GM12874 (cell line): ENCODE results near the gene CCDC85C.

ENCODE experiments used
- CTCF ChIP-seq: IDR thresholded peaks from 2 replicates; pipeline ENCODE4 v1.5.1; 2011; ENCODE audit warnings: low read depth, mild to moderate bottlenecking, control low read depth, low read length, moderate library complexity; ENCODE audit not compliant: insufficient read depth

Gene CCDC85C

GRCh38 chr14:99512571-99513182 lies 91.3 kb downstream of the CCDC85C start:
- TF ChIP-seq CTCF, result no peak

- no peak for TF ChIP-seq CTCF
Observed at GRCh38 chr14:99512110-99512449, 91.9 kb downstream of the CCDC85C start.

- no peak for TF ChIP-seq CTCF
Observed at GRCh38 chr14:99511421-99512109, 92.4 kb downstream of the CCDC85C start.

- no peak for TF ChIP-seq CTCF
Observed at GRCh38 chr14:99510556-99511139, 93.4 kb downstream of the CCDC85C start.

GRCh38 chr14:99509871-99510555 lies 94.0 kb downstream of the CCDC85C start:
- no peak for TF ChIP-seq CTCF

GRCh38 chr14:99508896-99509629 lies 94.9 kb downstream of the CCDC85C start:
- TF ChIP-seq CTCF, result no peak
